DOHH2 (cell line): ENCODE measurements around the gene LMX1A.

Experiments used
- CTCF ChIP-seq: fragments of 200-600 bp; sonication (generic); IDR thresholded peaks from one replicate; pipeline ENCODE4 v1.5.1; 2014; ENCODE audit warnings: antibody characterized with exemption, mild to moderate bottlenecking, low read depth, low read length; ENCODE audit not compliant: poor library complexity, severe bottlenecking
- EZH2phosphoT487 ChIP-seq: fragments of 200-600 bp; sonication (generic); IDR thresholded peaks from 2 replicates; pipeline ENCODE4 v1.6.1; 2017; ENCODE audit warnings: borderline replicate concordance, mild to moderate bottlenecking, antibody characterized with exemption, low read length, moderate library complexity, mixed read lengths

- TF ChIP-seq CTCF = no peak
- no peak for TF ChIP-seq EZH2phosphoT487
Observed at GRCh38 chr1:165279882-165280281, 76.6 kb downstream of the LMX1A start.
